GM12865 (cell line): ENCODE data around the gene ITGA2.
A peak's percentile ranks its signal among the peaks of the same experiment; 100 is the strongest.

ENCODE experiments used
- DNase-seq: peaks from one replicate; pipeline ENCODE4 v3.0.0; 2010; ENCODE audit warnings: low read depth
- H3K4me3 ChIP-seq: 2 replicates; pipeline ENCODE4 v1.5.1; 2011; ENCODE audit warnings: mild to moderate bottlenecking, low read depth, low read length, control low read depth
- CTCF ChIP-seq: IDR thresholded peaks from 2 replicates; pipeline ENCODE4 v1.5.1; 2011; ENCODE audit warnings: low read length, control low read depth, low read depth, inconsistent platforms; ENCODE audit not compliant: insufficient read depth; ENCODE audit errors: missing control alignments

ITGA2 gene

DNA sequence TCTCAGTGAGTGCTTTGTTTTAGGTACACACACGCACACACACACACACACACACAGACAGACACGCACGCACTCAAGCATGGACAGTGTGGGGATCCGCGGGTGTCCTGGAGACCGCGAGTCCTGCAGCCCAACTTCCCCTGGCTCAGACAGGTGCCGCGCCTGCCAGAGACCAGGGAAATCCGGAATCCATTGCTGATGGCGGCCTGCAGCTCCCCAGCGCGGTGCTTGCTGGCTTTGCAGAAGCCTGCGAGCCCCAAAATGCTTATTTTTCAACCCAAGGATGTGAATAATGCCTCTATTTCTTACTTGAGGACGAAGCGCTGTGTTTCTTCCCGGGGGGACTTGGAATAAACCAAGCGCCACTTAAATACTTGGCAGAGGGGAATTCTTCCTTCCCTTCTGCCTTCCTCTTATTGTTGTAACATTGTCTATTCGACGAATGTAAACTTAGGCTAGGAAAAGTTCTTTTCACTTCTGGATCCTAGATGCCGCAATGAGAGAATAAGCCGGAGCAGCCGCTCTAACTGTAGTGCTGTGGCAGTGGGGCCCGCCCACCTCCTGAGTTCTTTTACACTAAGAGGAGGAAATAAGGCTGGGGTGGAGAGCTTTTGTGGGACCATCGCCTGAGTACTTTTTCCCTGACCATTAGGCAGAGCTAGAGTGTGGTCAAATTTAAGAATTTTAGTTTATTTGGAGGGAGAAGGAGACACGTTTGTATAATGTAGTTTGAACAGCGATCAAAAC, 802 bp downstream of the ITGA2 start:
- TF ChIP-seq CTCF: peak; percentile 19
- peak overlapping the region; percentile 48 for H3K4me3 ChIP-seq
- DNase-seq: peak; percentile 29

DNA sequence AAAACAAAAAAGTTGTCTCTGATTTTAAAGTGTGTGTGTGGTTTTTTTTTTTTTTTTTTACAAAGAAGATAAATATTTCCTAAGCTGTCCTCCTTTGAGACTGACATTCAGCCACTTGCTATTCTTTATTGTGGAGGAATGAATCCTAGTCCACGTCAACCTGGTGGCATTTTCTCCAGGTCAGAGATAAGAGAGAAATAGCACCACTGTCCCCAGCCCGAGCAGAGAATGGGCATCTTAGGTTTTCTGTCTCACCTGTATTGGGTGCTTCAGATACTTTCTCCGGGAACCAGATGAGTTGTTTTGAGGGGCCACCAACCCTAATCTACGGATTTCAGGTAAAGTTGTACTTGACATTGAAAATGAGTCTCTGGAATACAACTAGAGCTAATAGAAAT, 1.4 kb downstream of the ITGA2 start:
- DNase-seq: no peak
- no peak overlapping the region for H3K4me3 ChIP-seq
- no peak for TF ChIP-seq CTCF

DNA sequence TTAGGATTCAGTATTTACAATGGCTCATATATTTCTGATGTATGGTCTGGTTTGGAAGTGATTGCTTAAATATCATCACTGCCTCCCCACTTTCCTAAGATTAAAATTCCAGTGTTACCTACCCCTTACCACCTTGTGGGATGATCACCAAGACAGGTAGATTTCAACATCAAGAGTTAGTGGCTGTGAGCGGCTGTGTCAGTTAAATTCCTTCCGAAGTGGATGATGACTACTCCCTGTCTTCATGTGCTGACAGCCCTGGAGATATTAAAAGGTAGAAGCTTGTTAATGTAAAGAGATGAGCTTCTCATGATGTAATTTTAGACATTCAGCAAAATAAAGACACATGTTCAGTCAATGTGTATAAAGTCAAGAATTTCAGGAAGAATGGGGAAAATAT, 4.2 kb downstream of the ITGA2 start:
- DNase-seq: no peak
- H3K4me3 ChIP-seq: no peak overlapping the region
- no peak for TF ChIP-seq CTCF

DNA sequence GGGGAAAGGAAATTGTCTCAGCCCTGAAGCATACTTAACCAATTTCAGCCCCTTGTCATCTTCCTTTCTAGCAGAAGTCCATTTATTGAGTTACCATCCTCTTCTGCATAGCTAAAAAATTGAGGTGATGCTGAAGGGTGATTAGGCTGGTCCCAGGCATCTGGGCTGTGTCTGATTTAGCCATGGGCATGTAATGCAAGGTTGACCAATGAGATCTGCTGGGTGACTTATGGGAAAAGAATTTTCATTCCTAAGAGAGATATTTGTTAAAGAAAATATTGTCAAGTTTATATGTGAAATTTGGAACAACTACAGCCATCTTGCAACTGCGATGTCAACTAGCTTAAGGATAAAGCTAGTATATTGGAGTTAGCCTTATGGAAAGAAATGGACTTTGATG, 5.1 kb downstream of the ITGA2 start:
- DNase-seq: no peak
- no peak for TF ChIP-seq CTCF
- H3K4me3 ChIP-seq: no peak overlapping the region

DNA sequence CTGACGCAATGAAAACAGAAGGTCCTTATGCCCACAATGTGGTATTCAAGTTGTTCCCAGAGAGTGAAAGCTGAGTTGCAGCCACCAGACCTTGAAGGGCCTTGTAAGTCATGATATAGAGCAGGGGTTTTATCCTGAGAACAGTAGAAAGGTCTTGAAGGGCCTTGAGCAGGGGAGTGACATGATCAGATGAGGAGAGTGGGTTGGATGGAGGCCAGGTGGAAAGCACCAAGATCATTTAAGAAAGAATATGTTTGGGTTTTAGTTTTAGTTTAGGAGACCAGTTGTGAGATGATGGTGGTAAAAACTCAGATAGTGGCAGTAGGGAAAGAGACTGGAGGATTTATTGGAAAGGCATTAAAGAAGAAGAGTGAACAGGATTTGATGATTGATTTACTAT, 5.9 kb downstream of the ITGA2 start:
- no peak for TF ChIP-seq CTCF
- H3K4me3 ChIP-seq: no peak overlapping the region
- DNase-seq: no peak

- no peak for TF ChIP-seq CTCF
- no peak overlapping the region for H3K4me3 ChIP-seq
- no peak for DNase-seq
Measured at GRCh38 chr5:52995914-52996313, 6.8 kb downstream of the ITGA2 start.

- TF ChIP-seq CTCF: no peak
- no peak for DNase-seq
- H3K4me3 ChIP-seq: no peak overlapping the region
Measured at GRCh38 chr5:52996979-52997378, 7.8 kb downstream of the ITGA2 start.
